IMR-90 (cell line): ENCODE data around the gene GPR152. TPM values are rescaled to one million over a fixed set of nuclear protein-coding genes. Genes with fewer than 3 reads are reported as not detected.

Experiments used
- ATAC-seq: fragments of 200-7000 bp; cut with Tn5 transposase; 2 replicates; pipeline ENCODE4 v1.9.1; 2020; ENCODE audit warnings: low read depth, mild to moderate bottlenecking, moderate library complexity
- BruUV-seq: library from RNA; stranded (reverse); fragments of 400-500 nt; replicated peaks from 2 replicates; lab custom pipeline; 2021; lab: Mats Ljungman, UMichigan
- CTCF ChIA-PET: fragments of 300-600 bp; formaldehyde crosslinking; extraction: SDS; loops from one replicate; lab custom pipeline; 2021; ENCODE audit warnings: antibody characterized with exemption; lab: Yijun Ruan, JAX
- POLR2A ChIA-PET: fragments of 300-600 bp; sonication (Branson Sonifier 250); formaldehyde crosslinking; loops from one replicate; lab custom pipeline; 2022; ENCODE audit warnings: antibody characterized with exemption; ENCODE audit not compliant: unreplicated experiment; lab: Charles Lee
- DNase-seq: peaks from one replicate; pipeline ENCODE4 v3.0.0; 2013
- H2AFZ ChIP-seq: replicated peaks from 2 replicates; pipeline ENCODE3; 2013; ENCODE audit warnings: low read length, mild to moderate bottlenecking; ENCODE audit not compliant: poor library complexity
- H2AK5ac ChIP-seq: 2 replicates; pipeline ENCODE4 v1.6.1; 2013; ENCODE audit warnings: low read depth, low read length, inconsistent platforms
- H2AK9ac ChIP-seq: replicated peaks from 2 replicates; pipeline ENCODE3; 2013; ENCODE audit warnings: mild to moderate bottlenecking, low read depth, low read length, moderate library complexity; ENCODE audit not compliant: poor library complexity
- H2BK120ac ChIP-seq: 2 replicates; pipeline ENCODE4 v1.6.1; 2013; ENCODE audit warnings: low read depth, low read length, inconsistent platforms
- H2BK15ac ChIP-seq: 3 replicates; pipeline ENCODE4 v1.6.1; 2013; ENCODE audit warnings: low read depth, low read length, inconsistent platforms
- H2BK20ac ChIP-seq: 2 replicates; pipeline ENCODE4 v1.6.1; 2013; ENCODE audit warnings: low read depth, mild to moderate bottlenecking, inconsistent platforms, low read length, moderate library complexity
- H2BK5ac ChIP-seq: 2 replicates; pipeline ENCODE4 v1.6.1; 2013; ENCODE audit warnings: mild to moderate bottlenecking, low read depth, low read length, inconsistent platforms; ENCODE audit not compliant: poor library complexity, severe bottlenecking
- H3K14ac ChIP-seq: replicated peaks from 2 replicates; pipeline ENCODE4 v1.6.1; 2013; ENCODE audit warnings: low read depth, low read length, inconsistent platforms
- H3K18ac ChIP-seq: 2 replicates; pipeline ENCODE4 v1.6.1; 2013; ENCODE audit warnings: low read depth, low read length, control low read depth
- H3K23ac ChIP-seq: 2 replicates; pipeline ENCODE4 v1.6.1; 2013; ENCODE audit warnings: low read depth, low read length, inconsistent platforms
- H3K27ac ChIP-seq: 2 replicates; pipeline ENCODE4 v1.5.1; 2013; ENCODE audit warnings: mild to moderate bottlenecking, control low read depth, low read length; ENCODE audit not compliant: insufficient read depth
- H3K27me3 ChIP-seq: 2 replicates; pipeline ENCODE4 v1.6.1; 2013; ENCODE audit warnings: low read length; ENCODE audit not compliant: control insufficient read depth, insufficient read depth
- H3K36me3 ChIP-seq: 2 replicates; pipeline ENCODE4 v1.6.1; 2013; ENCODE audit warnings: low read length, mixed read lengths; ENCODE audit not compliant: control insufficient read depth, insufficient read depth
- H3K4ac ChIP-seq: 2 replicates; pipeline ENCODE4 v1.6.1; 2013; ENCODE audit warnings: low read depth, low read length, inconsistent platforms
- H3K4me1 ChIP-seq: 2 replicates; pipeline ENCODE4 v1.6.1; 2013; ENCODE audit warnings: low read length, mixed read lengths; ENCODE audit not compliant: control insufficient read depth, insufficient read depth
- H3K4me2 ChIP-seq: 2 replicates; pipeline ENCODE4 v1.6.1; 2013; ENCODE audit warnings: low read depth, mild to moderate bottlenecking, control low read depth, low read length, moderate library complexity
- H3K4me3 ChIP-seq: 2 replicates; pipeline ENCODE4 v1.5.1; 2013; ENCODE audit warnings: low read depth, mild to moderate bottlenecking, control low read depth, low read length, moderate library complexity; ENCODE audit not compliant: insufficient read depth
- H3K56ac ChIP-seq: 2 replicates; pipeline ENCODE4 v1.6.1; 2013; ENCODE audit warnings: low read length, inconsistent platforms; ENCODE audit not compliant: insufficient read depth; ENCODE audit errors: extremely low read depth
- H3K79me1 ChIP-seq, 2 experiments: 2 replicates each; pipeline ENCODE4 v1.6.1; 2013; ENCODE audit warnings: low read length in 2 of 2, inconsistent platforms in 1 of 2, low read depth in 1 of 2
- H3K9ac ChIP-seq: 2 replicates; pipeline ENCODE4 v1.6.1; 2013; ENCODE audit warnings: low read depth, low read length, control low read depth
- H3K9me1 ChIP-seq: 2 replicates; pipeline ENCODE4 v1.6.1; 2013; ENCODE audit warnings: low read length, inconsistent platforms; ENCODE audit not compliant: insufficient read depth
- H3K9me3 ChIP-seq: 2 replicates; pipeline ENCODE4 v1.6.1; 2013; ENCODE audit warnings: low read length; ENCODE audit not compliant: control insufficient read depth, insufficient read depth
- H4K20me1 ChIP-seq: 2 replicates; pipeline ENCODE4 v1.6.1; 2013; ENCODE audit warnings: low read length, inconsistent platforms; ENCODE audit not compliant: insufficient read depth
- H4K5ac ChIP-seq: 2 replicates; pipeline ENCODE4 v1.6.1; 2013; ENCODE audit warnings: mild to moderate bottlenecking, low read depth, low read length, control low read depth
- H4K8ac ChIP-seq, 2 experiments: 2 replicates each; pipeline ENCODE4 v1.6.1; 2013; ENCODE audit warnings: low read depth in 2 of 2, low read length in 2 of 2, control low read depth in 1 of 2, inconsistent platforms in 1 of 2
- H4K91ac ChIP-seq: 2 replicates; pipeline ENCODE4 v1.6.1; 2013; ENCODE audit warnings: low read depth, low read length, inconsistent platforms; ENCODE audit not compliant: insufficient read depth
- BHLHE40 ChIP-seq: fragments of 150-350 bp; IDR thresholded peaks from 2 replicates; pipeline ENCODE4 v1.6.1; 2016; ENCODE audit warnings: mild to moderate bottlenecking, low read depth, low read length
- CEBPB ChIP-seq: IDR thresholded peaks from 2 replicates; pipeline ENCODE4 v1.6.1; 2012; ENCODE audit warnings: low read depth, low read length, improper control_type of control experiment
- CHD1 ChIP-seq: IDR thresholded peaks from 2 replicates; pipeline ENCODE4 v1.6.1; 2012; ENCODE audit warnings: low read depth, low read length, improper control_type of control experiment
- MAFK ChIP-seq: IDR thresholded peaks from 2 replicates; pipeline ENCODE4 v1.6.1; 2012; ENCODE audit warnings: low read depth, low read length, improper control_type of control experiment
- POLR2A ChIP-seq: IDR thresholded peaks from 2 replicates; pipeline ENCODE4 v1.6.1; 2012; ENCODE audit warnings: mild to moderate bottlenecking, low read depth, low read length
- RAD21 ChIP-seq: IDR thresholded peaks from 2 replicates; pipeline ENCODE4 v1.6.1; 2012; ENCODE audit warnings: low read length, improper control_type of control experiment
- SMC3 ChIP-seq: fragments of 150-350 bp; IDR thresholded peaks from 2 replicates; pipeline ENCODE4 v1.6.1; 2016; ENCODE audit warnings: low read depth, mild to moderate bottlenecking, antibody characterized with exemption, low read length, moderate library complexity
- WGBS, 2 experiments: methylation state at CpG; one replicate each; pipeline versions ENCODE4 v1.1.5 to v1.1.7; 2013; ENCODE audit warnings: missing lambda C conversion rate in 2 of 2; ENCODE audit not compliant: insufficient read length in 1 of 2; ENCODE audit errors: extremely low coverage in 2 of 2; 5-methylcytosine and 5-hydroxymethylcytosine counted together
- dilution Hi-C: fragments of 300-500 bp; cut with HindIII; formaldehyde crosslinking; loops from one replicate; pipeline ENCODE4 v1.14.3; 2018; ENCODE audit warnings: low sequenced_read_pairs; ENCODE audit not compliant: unreplicated experiment
- in situ Hi-C: fragments of 300-500 bp; cut with MboI; formaldehyde crosslinking; loops from 3 replicates; pipeline ENCODE4 v1.14.3; 2019; ENCODE audit warnings: low sequenced_read_pairs, inconsistent platforms, mixed read lengths
- intact Hi-C: fragments of 100-400 bp; cut with micrococcal nuclease; formaldehyde crosslinking; loops from 2 replicates; pipeline ENCODE4 v1.10.0; 2022
- polyA plus RNA-seq, 3 experiments: library from polyadenylated mRNA; depleted of rRNA; stranded (reverse); fragments of >200 nt; gene quantifications; 2 replicates each; pipeline ENCODE4 v1.2.3, GENCODE V29; 2012; ENCODE audit warnings: low replicate concordance in 1 of 3
- total RNA-seq: library from RNA; depleted of rRNA; stranded (reverse); fragments of >200 nt; gene quantifications from 2 replicates; pipeline ENCODE4 v1.2.3, GENCODE V29; 2012
- TF ChIP-seq, protein P1 (sequence below): conservative IDR thresholded peaks from 2 replicates; pipeline ENCODE4 v1.5.1; 2012; ENCODE audit warnings: mild to moderate bottlenecking, low read depth, low read length, improper control_type of control experiment
- TF ChIP-seq, protein P2 (sequence below): fragments of 150-350 bp; IDR thresholded peaks from 2 replicates; pipeline ENCODE4 v1.6.1; 2016; ENCODE audit warnings: low read depth, mild to moderate bottlenecking, low read length, moderate library complexity, borderline replicate concordance

Gene GPR152
- total and polyA plus RNA-seq, 2 of the 4 experiments (the other 2 are of a cell fraction), result not detected

DNA sequence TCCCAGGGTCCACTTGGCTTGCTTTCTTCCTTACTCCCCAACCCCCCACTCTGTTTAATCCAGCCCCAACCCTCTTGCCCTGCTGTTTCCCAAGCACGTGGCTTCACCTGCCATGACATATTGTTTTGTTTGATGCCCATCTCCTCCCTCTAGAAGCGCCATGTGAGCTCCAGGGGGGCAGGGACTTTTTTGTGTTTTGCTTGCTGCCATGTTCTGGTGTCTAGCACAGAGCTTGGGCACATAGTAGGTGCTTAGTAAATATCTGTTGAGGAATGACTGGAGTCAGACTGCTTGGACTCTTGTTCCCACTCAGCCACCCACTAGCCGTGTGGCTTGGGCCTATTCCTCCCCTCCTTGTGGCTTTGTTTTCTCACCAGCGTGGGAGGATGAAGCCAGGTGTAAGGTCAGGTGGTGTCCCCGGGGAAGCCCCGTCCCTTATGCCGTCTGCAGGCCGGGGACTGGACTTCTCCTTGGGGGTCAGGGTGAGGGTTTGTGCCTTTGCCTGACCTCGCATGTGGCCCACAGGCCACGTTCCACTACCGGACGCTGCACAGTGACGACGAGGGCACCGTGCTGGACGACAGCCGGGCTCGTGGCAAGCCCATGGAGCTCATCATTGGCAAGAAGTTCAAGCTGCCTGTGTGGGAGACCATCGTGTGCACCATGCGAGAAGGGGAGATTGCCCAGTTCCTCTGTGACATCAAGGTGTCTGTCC lies 34.1 kb upstream of the GPR152 start:
- Histone ChIP-seq H3K4me2 (no peak overlapping the region), H2AFZ (no peak overlapping the region), H3K18ac (no peak overlapping the region), H3K56ac (no peak overlapping the region), H4K5ac (no peak overlapping the region), H2BK5ac (no peak overlapping the region), H2AK5ac (no peak overlapping the region), H3K27ac (no peak overlapping the region), H3K4me1 (peaks cover 3% of the 10 kb centered on the region; the same call in 1 of the 2 replicates), H2BK20ac (no peak overlapping the region), H3K9me1 (peaks cover 19% of the 10 kb centered on the region), H3K4me3 (no peak overlapping the region), H2BK15ac (no peak overlapping the region), H4K20me1 (no peaks in the 10 kb centered on the region; the same call in none of the 2 replicates), H3K23ac (no peak overlapping the region), H3K9ac (no peak overlapping the region), H3K36me3 (peaks cover 29% of the 10 kb centered on the region), H2AK9ac (peak overlapping the region; percentile 22), H4K8ac (no peak overlapping the region), H3K27me3 (no peaks in the 10 kb centered on the region), H2BK120ac (no peak overlapping the region), H3K14ac (no peak overlapping the region), H4K91ac (no peak overlapping the region), H3K9me3 (no peaks in the 10 kb centered on the region), H3K79me1 (peaks cover 14 to 38% of the 10 kb centered on the region in 2 experiments), H3K4ac (no peak overlapping the region)
- CTCF ChIA-PET, result no interaction called here
- intact Hi-C loops, result no loop called here
- in situ Hi-C loops, result no loop called here
- DNase-seq (no peak), ATAC-seq (no peak)
- 90% methylated on average over 16 of the region's 20 CpGs; no CpG with 5 or more reads in 1 of the 2 experiments for WGBS, 2 experiments
- no TSS peak for BruUV-seq
- POLR2A ChIA-PET, result no interaction called here
- dilution Hi-C loops, result no loop called here
- TF ChIP-seq BHLHE40, result no peak
- TF ChIP-seq, protein P1, sequence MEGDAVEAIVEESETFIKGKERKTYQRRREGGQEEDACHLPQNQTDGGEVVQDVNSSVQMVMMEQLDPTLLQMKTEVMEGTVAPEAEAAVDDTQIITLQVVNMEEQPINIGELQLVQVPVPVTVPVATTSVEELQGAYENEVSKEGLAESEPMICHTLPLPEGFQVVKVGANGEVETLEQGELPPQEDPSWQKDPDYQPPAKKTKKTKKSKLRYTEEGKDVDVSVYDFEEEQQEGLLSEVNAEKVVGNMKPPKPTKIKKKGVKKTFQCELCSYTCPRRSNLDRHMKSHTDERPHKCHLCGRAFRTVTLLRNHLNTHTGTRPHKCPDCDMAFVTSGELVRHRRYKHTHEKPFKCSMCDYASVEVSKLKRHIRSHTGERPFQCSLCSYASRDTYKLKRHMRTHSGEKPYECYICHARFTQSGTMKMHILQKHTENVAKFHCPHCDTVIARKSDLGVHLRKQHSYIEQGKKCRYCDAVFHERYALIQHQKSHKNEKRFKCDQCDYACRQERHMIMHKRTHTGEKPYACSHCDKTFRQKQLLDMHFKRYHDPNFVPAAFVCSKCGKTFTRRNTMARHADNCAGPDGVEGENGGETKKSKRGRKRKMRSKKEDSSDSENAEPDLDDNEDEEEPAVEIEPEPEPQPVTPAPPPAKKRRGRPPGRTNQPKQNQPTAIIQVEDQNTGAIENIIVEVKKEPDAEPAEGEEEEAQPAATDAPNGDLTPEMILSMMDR, result no peak
- TF ChIP-seq CHD1, result no peak
- no peak for TF ChIP-seq CEBPB
- TF ChIP-seq POLR2A, result no peak
- no peak for TF ChIP-seq MAFK
- no peak for TF ChIP-seq SMC3
- TF ChIP-seq RAD21, result no peak
- TF ChIP-seq, protein P2, sequence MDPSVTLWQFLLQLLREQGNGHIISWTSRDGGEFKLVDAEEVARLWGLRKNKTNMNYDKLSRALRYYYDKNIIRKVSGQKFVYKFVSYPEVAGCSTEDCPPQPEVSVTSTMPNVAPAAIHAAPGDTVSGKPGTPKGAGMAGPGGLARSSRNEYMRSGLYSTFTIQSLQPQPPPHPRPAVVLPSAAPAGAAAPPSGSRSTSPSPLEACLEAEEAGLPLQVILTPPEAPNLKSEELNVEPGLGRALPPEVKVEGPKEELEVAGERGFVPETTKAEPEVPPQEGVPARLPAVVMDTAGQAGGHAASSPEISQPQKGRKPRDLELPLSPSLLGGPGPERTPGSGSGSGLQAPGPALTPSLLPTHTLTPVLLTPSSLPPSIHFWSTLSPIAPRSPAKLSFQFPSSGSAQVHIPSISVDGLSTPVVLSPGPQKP, result no peak
